D721Med (cell line): Measurements from ENCODE around the gene ETNK2.

Experiments used
- DNase-seq: peaks from one replicate; pipeline ENCODE4 v3.0.0; 2011; ENCODE audit warnings: low spot score; ENCODE audit not compliant: insufficient read length
- FAIRE-seq: peaks from 2 replicates; lab custom pipeline; 2011; peaks lifted over from hg19 to GRCh38; lab: Jason Lieb, UNC
- TF ChIP-seq, protein P1 (sequence below): IDR thresholded peaks from 2 replicates; pipeline ENCODE4 v1.5.1; 2012; ENCODE audit warnings: mild to moderate bottlenecking, control low read depth; ENCODE audit not compliant: insufficient read depth; ENCODE audit errors: missing control alignments

The ETNK2 gene

DNA sequence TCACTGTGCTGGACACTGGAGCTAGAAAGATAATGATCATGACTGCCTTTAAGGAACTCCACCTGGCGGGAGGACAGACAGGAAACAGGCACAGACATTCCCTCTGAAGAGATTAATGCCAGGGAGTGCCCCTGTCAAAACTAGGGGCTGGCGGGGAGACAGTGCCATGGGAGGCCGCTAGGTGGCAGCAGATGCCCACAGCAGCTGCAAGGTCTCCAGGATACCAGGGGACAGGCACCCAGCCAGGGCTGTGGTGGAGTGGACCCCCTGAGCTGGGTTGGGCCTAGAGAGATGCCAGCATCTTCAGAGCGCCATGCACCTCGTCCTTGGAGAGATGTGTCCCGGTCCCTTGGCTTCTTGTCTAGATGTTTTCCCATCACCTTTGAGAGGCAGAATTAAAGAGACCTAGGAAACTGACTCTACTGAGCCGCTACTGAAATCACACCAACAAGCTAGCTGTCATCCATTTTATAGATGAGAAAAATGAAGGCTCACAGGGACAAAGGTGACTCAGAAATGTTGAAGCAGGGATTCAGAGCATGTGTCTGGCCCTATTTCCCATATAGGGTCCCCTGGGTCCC is 10.7 kb upstream of the ETNK2 start:
- TF ChIP-seq, protein P1, sequence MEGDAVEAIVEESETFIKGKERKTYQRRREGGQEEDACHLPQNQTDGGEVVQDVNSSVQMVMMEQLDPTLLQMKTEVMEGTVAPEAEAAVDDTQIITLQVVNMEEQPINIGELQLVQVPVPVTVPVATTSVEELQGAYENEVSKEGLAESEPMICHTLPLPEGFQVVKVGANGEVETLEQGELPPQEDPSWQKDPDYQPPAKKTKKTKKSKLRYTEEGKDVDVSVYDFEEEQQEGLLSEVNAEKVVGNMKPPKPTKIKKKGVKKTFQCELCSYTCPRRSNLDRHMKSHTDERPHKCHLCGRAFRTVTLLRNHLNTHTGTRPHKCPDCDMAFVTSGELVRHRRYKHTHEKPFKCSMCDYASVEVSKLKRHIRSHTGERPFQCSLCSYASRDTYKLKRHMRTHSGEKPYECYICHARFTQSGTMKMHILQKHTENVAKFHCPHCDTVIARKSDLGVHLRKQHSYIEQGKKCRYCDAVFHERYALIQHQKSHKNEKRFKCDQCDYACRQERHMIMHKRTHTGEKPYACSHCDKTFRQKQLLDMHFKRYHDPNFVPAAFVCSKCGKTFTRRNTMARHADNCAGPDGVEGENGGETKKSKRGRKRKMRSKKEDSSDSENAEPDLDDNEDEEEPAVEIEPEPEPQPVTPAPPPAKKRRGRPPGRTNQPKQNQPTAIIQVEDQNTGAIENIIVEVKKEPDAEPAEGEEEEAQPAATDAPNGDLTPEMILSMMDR, result peak; percentile 99
- DNase-seq (peak; percentile 80), FAIRE-seq (no peak)

DNA sequence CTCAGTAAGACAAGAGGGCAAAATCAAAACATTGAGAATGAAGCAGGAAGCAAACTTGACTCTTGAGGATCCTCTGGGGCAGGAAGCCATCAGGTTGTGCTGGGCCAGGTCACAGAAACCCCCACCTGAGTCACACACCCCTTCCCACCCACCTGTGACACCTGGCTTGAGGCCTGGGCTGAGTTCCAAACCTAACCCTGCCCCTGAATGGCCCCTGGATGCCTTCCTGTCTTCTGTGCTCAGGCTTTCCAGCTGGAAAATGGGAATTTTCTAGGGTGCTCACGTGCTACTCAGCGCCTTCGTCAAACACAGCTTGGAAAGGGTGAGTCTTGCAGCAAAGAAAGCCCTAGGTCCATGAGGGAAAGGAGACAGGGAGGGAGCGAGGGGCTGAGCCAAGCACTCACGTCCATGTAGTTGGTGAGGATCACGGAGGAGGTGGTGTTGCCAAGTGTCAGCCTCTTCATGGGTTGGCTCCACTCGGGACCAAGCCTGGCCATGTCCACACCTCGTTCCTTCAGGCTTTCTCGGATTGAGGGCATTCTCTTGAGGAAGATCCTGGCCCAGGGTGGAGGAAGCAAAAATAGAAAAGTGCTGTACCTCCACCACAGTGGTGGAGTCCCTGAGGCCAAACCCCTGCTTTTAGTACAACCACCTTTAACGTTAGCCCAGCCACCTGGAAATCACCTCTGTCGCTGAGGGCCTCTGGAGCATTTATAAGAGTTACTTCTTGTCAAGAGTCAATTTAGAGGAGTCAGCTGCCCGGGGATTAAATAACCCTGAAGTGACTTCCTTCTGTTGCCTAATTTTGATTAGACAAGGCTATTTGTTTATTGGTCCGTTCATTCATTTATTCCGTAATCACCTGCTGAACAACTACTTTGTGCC is 10.0 kb upstream of the ETNK2 start:
- TF ChIP-seq, protein P1, result no peak
- DNase-seq (no peak), FAIRE-seq (no peak)

DNA sequence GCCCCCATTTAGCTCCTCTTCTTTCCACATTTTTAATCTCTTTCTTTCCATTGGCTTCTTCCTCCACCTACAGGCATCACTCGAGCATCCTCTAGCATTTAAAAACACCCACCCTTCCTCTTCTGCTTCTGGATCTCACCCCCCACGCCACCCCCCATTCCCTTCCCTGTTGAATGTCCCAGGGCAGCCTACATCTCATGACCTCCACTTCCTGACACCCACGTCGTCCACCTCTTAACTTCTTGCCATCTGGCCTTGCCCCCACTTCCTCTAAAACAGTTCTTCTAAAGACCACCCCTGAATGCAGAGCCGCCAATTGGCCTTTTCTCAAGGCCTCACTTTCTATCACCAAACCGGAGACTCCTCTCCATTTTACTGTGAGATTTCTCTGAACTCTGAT is 6.1 kb upstream of the ETNK2 start:
- no peak for FAIRE-seq
- TF ChIP-seq, protein P1, result no peak
- DNase-seq, result no peak

DNA sequence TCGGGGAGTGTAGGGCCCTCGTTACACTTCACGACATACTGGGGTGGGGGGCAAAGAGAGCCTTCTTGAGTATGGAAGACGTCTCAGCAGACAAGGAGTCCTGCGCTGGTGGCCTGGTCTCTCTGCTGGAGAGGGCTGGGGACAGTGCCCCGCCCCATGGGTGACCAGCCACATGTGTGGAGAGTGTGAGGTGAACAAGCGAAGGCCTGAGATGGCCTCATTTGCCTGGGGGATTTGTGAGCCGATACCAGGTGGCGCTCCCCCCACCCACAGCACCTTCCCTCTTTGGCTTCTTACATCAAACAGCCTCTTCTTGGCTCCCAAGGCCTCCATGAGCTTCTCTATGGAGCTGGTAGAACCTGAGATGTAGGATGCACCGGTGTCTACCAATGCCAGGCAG is 4.0 kb upstream of the ETNK2 start:
- FAIRE-seq (no peak), DNase-seq (no peak)
- TF ChIP-seq, protein P1, result no peak

DNA sequence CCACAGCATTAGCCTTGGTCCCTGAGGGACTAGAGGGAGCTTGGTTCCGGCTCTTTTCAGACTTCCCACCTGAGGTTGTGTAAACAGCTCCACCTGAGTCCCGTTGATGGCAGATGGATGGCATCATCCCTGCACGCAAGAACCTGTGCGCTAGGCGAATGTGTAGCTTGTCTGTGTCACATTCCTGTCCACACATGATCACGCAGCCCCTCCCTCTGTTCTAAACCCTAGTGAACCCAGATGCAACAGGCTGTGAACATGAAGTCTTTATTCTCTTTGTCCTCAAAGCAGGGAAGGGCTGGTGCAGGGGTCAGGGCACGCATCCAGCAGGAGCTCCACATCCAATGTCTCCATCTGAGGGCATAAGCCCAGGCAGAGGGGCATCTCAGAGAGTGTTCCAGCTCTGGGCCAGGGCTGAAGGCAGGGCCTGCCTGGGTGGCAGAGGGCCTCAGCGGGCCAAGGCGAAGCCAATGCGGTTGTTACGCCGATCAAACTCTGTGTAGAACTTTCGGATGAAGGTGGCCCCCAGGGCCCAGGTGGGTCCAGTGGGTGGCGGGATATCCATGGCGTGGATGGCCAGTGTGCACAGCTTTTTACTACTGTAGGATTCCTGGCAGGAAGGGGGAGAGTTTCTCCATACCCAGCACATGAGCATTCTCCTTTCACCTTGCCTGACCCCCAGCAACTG is 2.9 kb upstream of the ETNK2 start:
- FAIRE-seq (no peak), DNase-seq (no peak)
- TF ChIP-seq, protein P1, result no peak

DNA sequence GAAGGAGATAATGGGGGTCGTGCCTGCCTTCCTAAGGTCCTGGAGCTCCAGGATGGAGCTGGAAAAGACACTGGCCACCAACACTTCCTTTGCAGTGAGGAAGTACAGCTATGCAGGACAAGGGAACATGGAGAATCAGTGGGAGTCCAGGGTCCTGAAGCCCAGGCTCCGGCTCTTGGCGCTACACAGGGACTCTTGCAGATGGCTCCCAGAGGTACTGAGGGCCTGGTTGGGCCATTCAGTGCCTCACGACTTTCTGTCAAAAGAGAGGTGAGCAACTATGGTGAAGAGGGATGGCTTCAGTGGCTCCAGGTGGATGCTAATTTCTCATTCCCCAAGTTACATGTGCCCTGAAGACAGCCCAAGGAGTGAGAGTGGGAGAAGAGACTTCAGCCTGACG is 1.8 kb upstream of the ETNK2 start:
- TF ChIP-seq, protein P1, result no peak
- FAIRE-seq (no peak), DNase-seq (no peak)
